Stimulated activated naive CD8-positive, alpha-beta T cell treated with anti-CD3 and anti-CD28 coated beads, Interleukin-15, Interleukin-2, amounts not matched to agents 100 U/mL and 50 U/mL, for 24 hours (primary cell): ENCODE data around the gene PATJ.
"Not testable (repeated sequence)": the region's sequence is repeated elsewhere in the genome, so short reads cannot be mapped to it uniquely, and the experiment has no call there.

ENCODE experiments used
- ATAC-seq: fragments of 150-1000 bp; cut with Tn5 transposase; one replicate; pipeline ENCODE4 v1.10.0; 2021
- DNase-seq: peaks from one replicate; pipeline ENCODE4 v3.0.0; 2021

Gene PATJ

GRCh38 chr1:61887931-61888564 lies 145.8 kb downstream of the PATJ start:
- ATAC-seq (no peak), DNase-seq (no peak)

GRCh38 chr1:61888808-61889207 lies 146.5 kb downstream of the PATJ start:
- DNase-seq, result no peak
- ATAC-seq, result no peak

GRCh38 chr1:61890435-61890834 lies 148.2 kb downstream of the PATJ start:
- not testable (repeated sequence) for DNase-seq, ATAC-seq

- ATAC-seq, result no peak
- DNase-seq, result no peak
These were observed 150.7 kb downstream of the PATJ start for GRCh38 chr1:61892977-61893376.

GRCh38 chr1:61894296-61894695 lies 152.0 kb downstream of the PATJ start:
- not testable (repeated sequence) for ATAC-seq, DNase-seq

- ATAC-seq (no peak), DNase-seq (no peak)
These were observed 152.9 kb downstream of the PATJ start for GRCh38 chr1:61895175-61895574.

- ATAC-seq, result no peak
These were observed 156.4 kb downstream of the PATJ start for GRCh38 chr1:61898658-61899057.

GRCh38 chr1:61904354-61904753 lies 162.1 kb downstream of the PATJ start:
- ATAC-seq (no peak), DNase-seq (no peak)

More at GRCh38 chr1:61898658-61899057, 156.4 kb downstream of the PATJ start:
- no peak for DNase-seq

- DNase-seq (no peak), ATAC-seq (no peak)
These were observed 164.8 kb downstream of the PATJ start for GRCh38 chr1:61907102-61907501.

- ATAC-seq, result no peak
- DNase-seq, result no peak
These were observed 167.8 kb downstream of the PATJ start for GRCh38 chr1:61910035-61910434.

- DNase-seq (no peak), ATAC-seq (no peak)
These were observed 172.7 kb downstream of the PATJ start for GRCh38 chr1:61914823-61915482.

GRCh38 chr1:61921435-61921834 lies 179.2 kb downstream of the PATJ start:
- no peak for DNase-seq
- ATAC-seq, result no peak

- no peak for DNase-seq
- ATAC-seq, result no peak
These were observed 180.7 kb downstream of the PATJ start for GRCh38 chr1:61922950-61923480.

GRCh38 chr1:61925591-61926298 lies 183.5 kb downstream of the PATJ start:
- DNase-seq, result no peak
- ATAC-seq, result no peak

- DNase-seq (no peak), ATAC-seq (no peak)
These were observed 184.3 kb downstream of the PATJ start for GRCh38 chr1:61926597-61926996.

- DNase-seq, result no peak
These were observed 187.9 kb downstream of the PATJ start for GRCh38 chr1:61930116-61930645.

GRCh38 chr1:61931587-61932279 lies 189.5 kb downstream of the PATJ start:
- ATAC-seq, result no peak
- no peak for DNase-seq

More at GRCh38 chr1:61930116-61930645, 187.9 kb downstream of the PATJ start:
- ATAC-seq, result no peak

GRCh38 chr1:61935516-61935915 lies 193.2 kb downstream of the PATJ start:
- no peak for ATAC-seq

GRCh38 chr1:61936839-61937238 lies 194.6 kb downstream of the PATJ start:
- DNase-seq, result no peak
- no peak for ATAC-seq

More at GRCh38 chr1:61935516-61935915, 193.2 kb downstream of the PATJ start:
- no peak for DNase-seq

- ATAC-seq (no peak), DNase-seq (no peak)
These were observed 199.5 kb downstream of the PATJ start for GRCh38 chr1:61941794-61942193.

GRCh38 chr1:61942856-61943255 lies 200.6 kb downstream of the PATJ start:
- DNase-seq (no peak), ATAC-seq (no peak)

GRCh38 chr1:61948685-61949084 lies 206.4 kb downstream of the PATJ start:
- ATAC-seq, DNase-seq: not testable (repeated sequence)
